Adrenal gland (tissue), 12 donors: Measurements from ENCODE around the gene RAB34. TPM values are rescaled to one million over a fixed set of nuclear protein-coding genes. Genes with fewer than 3 reads are reported as not detected.

Experiments
- DNase-seq, 7 donors: peaks; one replicate each; pipeline ENCODE4 v3.0.0-alpha.2; 2019 to 2020
- H3K27ac ChIP-seq, 5 donors: fragments of 200-600 bp; sonication (generic) in 4 of 5; 1 replicate in 3 of 5; 2 replicates in 2 of 5; pipeline versions ENCODE4 v1.5.1 to v1.8.0; 2016 to 2020; ENCODE audit warnings: mild to moderate bottlenecking in 1 of 5
- H3K27me3 ChIP-seq: fragments of 200-600 bp; 2 replicates; pipeline ENCODE4 v1.8.0; 2021
- H3K36me3 ChIP-seq, 2 donors: fragments of 200-600 bp; replicated peaks in 1 of 2; 1 replicate in 1 of 2; 2 replicates in 1 of 2; pipeline versions ENCODE4 v1.5.1 to v1.8.0; 2018 to 2022
- H3K4me1 ChIP-seq, 2 donors: fragments of 200-600 bp; replicated peaks in 1 of 2; 1 replicate in 1 of 2; 2 replicates in 1 of 2; pipeline versions ENCODE4 v1.5.1 to v1.8.0; 2018 to 2021
- H3K4me3 ChIP-seq, 4 donors: fragments of 200-600 bp; sonication (generic) in 3 of 4; one replicate each; pipeline ENCODE4 v1.5.1; 2016 to 2018
- H3K9me3 ChIP-seq, 3 donors: fragments of 200-600 bp; sonication (generic) in 1 of 3; replicated peaks in 1 of 3; 1 replicate in 2 of 3; 2 replicates in 1 of 3; pipeline versions ENCODE4 v1.5.1 to v1.8.0; 2016 to 2021
- POLR2A ChIP-seq, 2 donors: fragments of 450-650 bp; IDR thresholded peaks; one replicate each; pipeline ENCODE4 v1.6.1; 2017; ENCODE audit warnings: antibody characterized with exemption in 2 of 2, mild to moderate bottlenecking in 2 of 2, moderate library complexity in 1 of 2
- WGBS, 4 donors: extraction: QIAGEN DNeasy Blood & Tissue Kit in 2 of 4; methylation state at CpG; one replicate each; pipeline versions ENCODE4 v1.1.5 to v1.1.7; 2013 to 2017; 5-methylcytosine and 5-hydroxymethylcytosine counted together
- intact Hi-C, 2 donors: fragments of 100-400 bp; cut with DNase I; formaldehyde crosslinking; loops; one replicate each; pipeline versions ENCODE4 v1.14.1 to v1.15.0; 2022 to 2023
- polyA plus RNA-seq, 3 donors: library from polyadenylated mRNA; stranded (reverse); fragments of 200-250 nt in 2 of 3; fragments of 350-450 nt in 1 of 3; fragmentation: Illumina TruSeq in 1 of 3; extraction: RNeasy Lipid Tissue Mini Kit (QIAGEN cat#74804) in 1 of 3; gene quantifications; one replicate each; pipeline ENCODE4 v1.2.3, GENCODE V29; 2013 to 2014
- total RNA-seq, 9 donors: library from RNA; depleted of rRNA in 4 of 9; stranded (reverse); fragments of >200 nt in 4 of 9; fragments of 120-200 nt in 1 of 9; fragmentation: NEBNext Ultra II Directional in 1 of 9; extraction: Animal tissue kit (Norgen Biotek cat#: 25700) in 1 of 9; gene quantifications; one replicate each; pipeline versions ENCODE4 v1.1.0 to v1.2.4, GENCODE V29; 2013 to 2023
- TF ChIP-seq, protein P1 (sequence below), 6 experiments: fragments of 450-650 bp in 4 of 6; fragments of 200-600 bp in 2 of 6; sonication (generic) in 1 of 6; IDR thresholded peaks; 1 replicate in 5 of 6; 2 replicates in 1 of 6; pipeline versions ENCODE4 v1.5.1 to v1.8.0; 2016 to 2021; ENCODE audit warnings: antibody characterized with exemption in 6 of 6, mild to moderate bottlenecking in 2 of 6, moderate library complexity in 1 of 6
- donor health status: healthy with polysubstance abuse.
- donor health status: Bipolar disorder and iron deficiency.
- donor health status: DM: yes; HTN: yes; CAD: no.
- donor health status: DM: no; HTN: no; CAD: no.
- donor health status: DM: no; HTN: no; CAD: no.
- donor health status: DM: yes; HTN: yes; CAD: no.

The RAB34 gene
- total and polyA plus RNA-seq, 12 donors = 111 to 332 (median 146) TPM

DNA sequence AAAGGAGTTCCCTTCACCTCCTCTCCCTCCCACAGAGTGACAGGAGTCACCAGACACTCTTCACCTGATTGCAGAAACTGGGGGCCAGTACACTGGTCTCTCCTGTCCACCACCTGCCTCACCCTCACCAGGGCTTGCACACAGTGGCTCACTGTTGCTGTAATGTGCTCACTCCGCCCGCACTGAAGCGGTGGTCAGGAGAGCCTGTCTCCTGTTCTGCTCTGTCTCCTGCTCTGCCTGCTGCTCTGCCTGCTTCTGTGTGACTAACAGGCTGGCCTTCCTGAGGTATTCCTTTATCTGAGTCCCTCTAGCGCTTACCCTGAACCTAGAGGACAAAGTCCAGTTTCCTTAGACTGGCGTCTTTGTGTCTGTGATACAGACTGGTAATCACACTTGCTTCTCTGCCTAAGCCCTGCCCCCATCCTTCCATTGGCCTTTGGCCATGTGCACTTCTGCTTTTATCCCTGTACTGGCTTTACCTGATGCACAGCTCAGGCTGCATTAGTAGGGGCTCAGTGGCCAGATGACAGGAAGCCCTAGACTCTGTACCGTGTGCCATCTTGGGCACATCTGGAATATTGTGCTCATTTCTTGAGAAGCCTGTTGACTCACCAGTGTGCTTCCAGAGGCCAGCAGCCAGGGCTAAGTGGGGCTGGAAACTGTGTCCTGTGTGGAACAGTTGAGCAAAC is 19.3 kb downstream of the RAB34 start:
- TF ChIP-seq POLR2A (IDR thresholded peaks at IDR 0.05) = no peak
- TF ChIP-seq, protein P1, sequence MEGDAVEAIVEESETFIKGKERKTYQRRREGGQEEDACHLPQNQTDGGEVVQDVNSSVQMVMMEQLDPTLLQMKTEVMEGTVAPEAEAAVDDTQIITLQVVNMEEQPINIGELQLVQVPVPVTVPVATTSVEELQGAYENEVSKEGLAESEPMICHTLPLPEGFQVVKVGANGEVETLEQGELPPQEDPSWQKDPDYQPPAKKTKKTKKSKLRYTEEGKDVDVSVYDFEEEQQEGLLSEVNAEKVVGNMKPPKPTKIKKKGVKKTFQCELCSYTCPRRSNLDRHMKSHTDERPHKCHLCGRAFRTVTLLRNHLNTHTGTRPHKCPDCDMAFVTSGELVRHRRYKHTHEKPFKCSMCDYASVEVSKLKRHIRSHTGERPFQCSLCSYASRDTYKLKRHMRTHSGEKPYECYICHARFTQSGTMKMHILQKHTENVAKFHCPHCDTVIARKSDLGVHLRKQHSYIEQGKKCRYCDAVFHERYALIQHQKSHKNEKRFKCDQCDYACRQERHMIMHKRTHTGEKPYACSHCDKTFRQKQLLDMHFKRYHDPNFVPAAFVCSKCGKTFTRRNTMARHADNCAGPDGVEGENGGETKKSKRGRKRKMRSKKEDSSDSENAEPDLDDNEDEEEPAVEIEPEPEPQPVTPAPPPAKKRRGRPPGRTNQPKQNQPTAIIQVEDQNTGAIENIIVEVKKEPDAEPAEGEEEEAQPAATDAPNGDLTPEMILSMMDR (IDR thresholded peaks at IDR 0.05) = no peak
- H3K27me3 ChIP-seq = no peaks in the 10 kb centered on the region
- H3K9me3 ChIP-seq = no peaks in the 10 kb centered on the region
- no peak overlapping the region for H3K27ac ChIP-seq
- H3K4me1 ChIP-seq = no peaks in the 10 kb centered on the region
- DNase-seq = no peak
- 85 to 92% (median 88%) methylated on average over 6 of the region's 6 CpGs for WGBS, 4 donors
- peaks cover 0 to 100% of the 10 kb centered on the region in 2 donors for H3K36me3 ChIP-seq
- no peak overlapping the region for H3K4me3 ChIP-seq
- intact Hi-C loops = no loop called here

DNA sequence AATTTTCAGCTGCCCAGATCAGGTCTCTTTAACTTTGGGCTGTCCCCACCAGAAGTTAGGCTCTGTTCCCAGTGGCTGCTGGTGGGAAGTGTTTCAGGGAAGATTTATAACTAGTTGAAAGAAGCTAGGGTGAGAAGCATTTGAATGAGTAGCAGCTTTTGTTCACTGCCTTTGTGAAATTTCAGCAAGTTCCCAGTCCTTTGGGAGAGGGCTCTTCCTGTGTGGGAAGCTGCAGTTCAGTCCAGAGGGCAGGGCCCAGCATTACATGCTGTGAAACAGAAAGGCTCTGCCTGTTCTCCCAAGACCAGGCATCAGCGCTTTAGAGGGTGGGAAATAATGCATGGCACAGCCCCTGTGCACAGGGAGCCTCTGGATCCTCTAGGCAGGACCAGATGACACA is 23.8 kb downstream of the RAB34 start:
- Histone ChIP-seq H3K36me3 (peaks cover 0 to 100% of the 10 kb centered on the region in 2 donors), H3K4me1 (no peaks in the 10 kb centered on the region), H3K27me3 (no peaks in the 10 kb centered on the region), H3K27ac (no peak overlapping the region), H3K4me3 (no peak overlapping the region), H3K9me3 (no peaks in the 10 kb centered on the region)
- no peak for DNase-seq
- intact Hi-C loops = no loop called here
- 75 to 100% (median 88%) methylated on average over 1 of the region's 1 CpG for WGBS, 4 donors
- TF ChIP-seq, protein P1 (IDR thresholded peaks at IDR 0.05) = no peak
- no peak for TF ChIP-seq POLR2A (IDR thresholded peaks at IDR 0.05)

DNA sequence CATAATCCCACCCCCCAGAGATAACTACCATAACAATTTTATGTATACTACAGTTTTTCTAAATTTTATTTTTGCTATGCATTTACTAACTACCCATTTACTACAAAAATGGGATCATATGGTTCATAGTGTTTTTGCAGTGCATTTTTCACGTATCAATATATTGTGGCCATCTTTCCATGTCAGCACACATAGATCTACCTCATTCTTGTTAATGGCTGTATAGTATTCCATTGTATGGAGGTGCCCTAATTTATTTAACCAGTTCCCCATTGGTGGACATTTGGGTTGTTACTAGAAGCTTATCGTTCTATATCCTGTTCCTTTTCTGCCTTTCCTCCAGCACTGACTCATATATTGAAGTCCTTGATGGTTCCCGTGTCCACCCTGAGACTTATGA is 28.7 kb downstream of the RAB34 start:
- DNase-seq = no peak
- intact Hi-C loops = loop anchor here in 1 of 2 donors (10.0 kb wide), 1 partner anchor 54 kb away; no protein-coding TSS in a partner anchor
- Histone ChIP-seq H3K4me3 (no peak overlapping the region), H3K27me3 (no peaks in the 10 kb centered on the region), H3K4me1 (peaks cover 3 to 8% of the 10 kb centered on the region in 2 donors), H3K27ac (no peak overlapping the region), H3K9me3 (no peaks in the 10 kb centered on the region), H3K36me3 (peaks cover 0 to 100% of the 10 kb centered on the region in 2 donors)
- TF ChIP-seq, protein P1 (IDR thresholded peaks at IDR 0.05) = no peak
- 75 to 87% (median 83%) methylated on average over 3 of the region's 3 CpGs for WGBS, 4 donors

DNA sequence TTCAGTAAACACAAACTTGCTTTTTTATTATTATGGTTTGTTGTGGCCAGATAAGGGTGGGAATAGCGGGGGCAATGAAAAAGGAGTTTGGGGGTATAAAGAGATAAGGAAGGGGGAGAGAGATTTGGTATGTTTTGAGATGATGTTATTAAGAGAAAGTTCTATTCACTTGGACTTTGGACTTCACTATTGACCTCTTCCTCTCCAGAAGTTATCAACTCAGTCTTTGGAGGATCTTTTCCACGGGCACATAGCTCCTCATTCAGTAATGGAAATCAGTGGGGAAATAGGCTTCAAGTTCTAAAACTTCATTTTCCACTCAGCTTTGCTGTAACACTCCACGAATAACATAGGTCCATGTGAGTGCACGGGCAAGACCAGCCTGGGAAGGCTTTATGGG is 29.2 kb downstream of the RAB34 start:
- Histone ChIP-seq H3K36me3 (peaks cover 0 to 100% of the 10 kb centered on the region in 2 donors), H3K9me3 (no peaks in the 10 kb centered on the region), H3K27me3 (no peaks in the 10 kb centered on the region), H3K27ac (no peak overlapping the region), H3K4me1 (peaks cover 3 to 8% of the 10 kb centered on the region in 2 donors), H3K4me3 (no peak overlapping the region)
- intact Hi-C loops = loop anchor here in 1 of 2 donors (10.0 kb wide), 1 partner anchor 54 kb away; no protein-coding TSS in a partner anchor
- WGBS, 4 donors = 94 to 95% (median 95%) methylated on average over 4 of the region's 4 CpGs
- TF ChIP-seq, protein P1 (IDR thresholded peaks at IDR 0.05) = no peak
- TF ChIP-seq POLR2A (IDR thresholded peaks at IDR 0.05) = no peak
- no peak for DNase-seq
